Hepatic stellate cell (primary cell): ENCODE data around the gene CYTH2.
"Not testable (repeated sequence)": the region's sequence is repeated elsewhere in the genome, so short reads cannot be mapped to it uniquely, and the experiment has no call there.

Experiments used
- DNase-seq: peaks from one replicate; pipeline ENCODE4 v3.0.0; 2011; ENCODE audit warnings: low spot score

Gene CYTH2

GRCh38 chr19:48477067-48477685 is 8.0 kb downstream of the CYTH2 start:
- DNase-seq = no peak

DNA sequence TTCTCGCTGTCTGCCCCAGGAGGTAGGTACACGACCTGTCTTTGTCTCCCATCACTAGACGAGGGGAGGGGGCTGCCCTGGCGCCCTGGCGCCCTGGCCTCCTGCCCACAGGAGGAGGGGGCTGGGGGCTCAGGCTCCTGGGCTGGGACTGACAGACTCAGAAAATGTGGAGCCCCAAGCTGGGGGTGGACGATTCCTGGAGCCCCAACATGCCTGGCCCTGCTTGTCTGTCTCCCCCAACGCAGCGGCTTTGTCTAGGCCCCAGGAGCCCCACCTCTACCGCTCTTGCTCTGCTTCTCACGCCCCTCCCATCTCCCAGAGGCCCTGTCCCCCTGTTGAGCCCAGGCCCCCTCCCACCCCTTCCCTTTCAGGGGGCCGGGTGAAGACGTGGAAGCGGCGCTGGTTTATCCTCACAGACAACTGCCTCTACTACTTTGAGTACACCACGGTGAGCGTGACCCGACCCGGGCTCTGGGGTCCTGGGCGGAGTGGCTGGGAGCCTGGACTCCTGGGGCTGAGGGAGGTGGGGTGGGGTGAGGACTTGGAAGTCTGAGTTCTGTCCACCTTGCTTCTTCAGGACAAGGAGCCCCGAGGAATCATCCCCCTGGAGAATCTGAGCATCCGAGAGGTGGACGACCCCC is 8.6 kb downstream of the CYTH2 start:
- no peak for DNase-seq

DNA sequence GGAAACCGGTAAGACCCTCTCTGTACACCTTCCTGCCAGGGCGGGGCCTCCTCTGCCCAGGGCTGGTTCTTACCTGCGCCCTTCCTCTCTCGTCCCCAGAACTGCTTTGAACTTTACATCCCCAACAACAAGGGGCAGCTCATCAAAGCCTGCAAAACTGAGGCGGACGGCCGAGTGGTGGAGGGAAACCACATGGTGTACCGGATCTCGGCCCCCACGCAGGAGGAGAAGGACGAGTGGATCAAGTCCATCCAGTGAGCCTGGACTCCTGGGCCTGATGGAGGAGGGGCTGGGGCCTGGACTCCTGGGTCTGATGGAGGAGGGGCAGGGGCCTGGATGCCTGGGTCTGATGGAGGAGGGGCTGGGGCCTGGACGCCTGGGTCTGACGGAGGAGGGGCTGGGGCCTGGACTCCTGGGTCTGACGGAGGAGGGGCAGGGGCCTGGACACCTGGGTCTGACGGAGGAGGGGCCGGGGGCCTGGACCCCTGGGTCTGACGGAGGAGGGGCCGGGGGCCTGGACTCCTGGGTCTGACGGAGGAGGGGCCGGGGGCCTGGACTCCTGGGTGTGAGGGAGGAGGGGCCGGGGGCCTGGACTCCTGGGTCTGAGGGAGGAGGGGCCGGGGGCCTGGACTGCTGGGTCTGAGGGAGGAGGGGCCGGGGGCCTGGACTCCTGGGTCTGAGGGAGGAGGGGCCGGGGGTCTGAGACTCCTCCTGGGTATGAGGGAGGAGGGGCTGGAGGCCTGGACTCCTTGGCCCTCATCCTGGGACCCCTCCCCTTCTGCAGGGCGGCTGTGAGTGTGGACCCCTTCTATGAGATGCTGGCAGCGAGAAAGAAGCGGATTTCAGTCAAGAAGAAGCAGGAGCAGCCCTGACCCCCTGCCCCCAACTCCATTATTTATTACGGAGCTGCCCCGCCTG is 9.4 kb downstream of the CYTH2 start:
- DNase-seq = no peak

- DNase-seq = no peak
These were observed 10.5 kb downstream of the CYTH2 start for GRCh38 chr19:48479686-48480085.

- DNase-seq = no peak
These were observed 11.0 kb downstream of the CYTH2 start for GRCh38 chr19:48480183-48480557.

- DNase-seq = peak; percentile 56
These were observed 11.7 kb downstream of the CYTH2 start for GRCh38 chr19:48480558-48481500.

DNA sequence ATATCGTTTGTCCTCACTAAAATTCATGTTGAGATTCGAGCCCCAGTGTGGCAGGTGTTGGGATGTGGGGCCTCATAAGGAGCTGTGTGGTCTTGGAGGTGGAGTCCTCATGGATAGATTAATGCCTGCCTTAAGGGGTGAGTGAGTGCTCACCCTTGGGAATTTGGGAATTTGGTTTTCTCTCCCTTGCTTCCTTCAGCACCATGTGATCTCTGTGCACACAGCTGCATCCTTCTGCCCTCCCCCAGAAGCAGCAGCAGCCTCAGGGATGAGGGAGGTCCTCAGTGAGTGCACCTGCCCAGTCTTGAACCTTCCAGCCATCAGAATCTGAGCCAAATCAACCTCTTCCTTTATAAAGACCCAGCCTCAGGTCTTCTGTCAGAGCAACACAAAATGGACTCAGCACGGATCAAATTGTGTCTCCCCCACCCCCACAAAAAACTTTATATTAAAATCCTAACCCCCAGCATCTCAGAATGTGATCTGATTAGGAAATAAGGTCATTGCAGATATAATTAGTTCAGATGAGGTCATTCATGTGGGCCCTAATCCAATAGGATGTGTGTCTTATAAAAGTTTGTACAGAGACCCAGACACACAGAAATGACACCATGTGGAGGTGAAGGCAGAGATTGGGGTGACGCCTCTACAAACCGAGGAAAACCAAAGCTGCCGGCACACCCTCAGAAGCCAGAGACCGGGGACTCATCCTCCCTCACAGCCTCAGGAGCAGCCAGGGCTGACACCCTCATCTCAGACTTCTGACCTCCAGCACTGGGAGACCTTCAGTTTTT is 12.9 kb downstream of the CYTH2 start:
- peak; percentile 62 for DNase-seq

DNA sequence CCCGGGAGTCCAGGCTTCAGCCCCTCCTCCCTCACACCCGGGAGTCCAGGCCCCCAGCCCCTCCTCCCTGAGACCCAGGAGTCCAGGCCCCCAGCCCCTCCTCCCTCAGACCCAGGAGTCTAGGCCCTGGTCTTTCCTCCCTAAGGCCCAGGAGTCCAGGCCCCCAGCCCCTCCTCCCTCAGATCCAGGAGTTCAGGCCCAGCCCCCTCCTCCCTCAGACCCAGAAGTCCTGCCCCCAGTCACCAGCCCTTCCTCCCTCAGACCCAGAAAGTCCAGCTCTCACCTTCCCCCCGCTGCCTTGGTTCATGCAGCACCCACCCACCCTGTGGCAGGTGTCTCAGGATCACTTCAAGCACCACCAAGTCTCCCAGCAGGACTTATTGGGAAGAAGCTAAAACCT is 14.1 kb downstream of the CYTH2 start:
- DNase-seq = no peak

DNA sequence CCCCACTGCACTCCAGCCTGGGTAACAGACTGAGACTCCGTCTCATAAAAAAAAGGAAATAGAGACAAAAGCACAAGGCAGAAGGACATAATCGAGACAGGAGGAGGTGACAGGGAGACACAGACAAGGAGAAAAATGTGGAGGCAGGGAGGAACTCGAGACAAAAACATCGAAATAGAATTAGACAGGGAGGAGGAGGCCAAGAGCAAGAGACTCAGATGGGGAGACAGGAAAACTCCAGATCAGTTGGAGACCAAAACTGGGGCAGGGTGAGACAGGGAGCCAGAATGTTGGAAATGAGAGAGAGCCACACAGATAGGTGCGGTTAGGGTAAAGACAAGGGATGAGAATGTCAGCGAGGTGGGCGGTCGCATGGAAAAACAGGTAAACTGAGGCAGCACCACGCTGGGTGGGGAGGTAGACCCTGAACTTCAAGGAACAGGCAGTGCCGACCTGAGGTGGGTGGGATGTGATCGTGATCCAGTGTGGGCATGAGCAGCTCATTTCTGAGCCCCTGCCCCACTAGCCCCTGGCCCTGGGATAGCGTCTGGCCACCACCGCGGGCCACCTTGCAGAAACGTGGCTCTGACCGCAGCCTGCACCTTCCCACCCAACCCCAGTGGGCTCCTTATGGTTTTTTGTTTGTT is 15.2 kb downstream of the CYTH2 start:
- DNase-seq = no peak

GRCh38 chr19:48484931-48485612 is 15.9 kb downstream of the CYTH2 start:
- DNase-seq = no peak

DNA sequence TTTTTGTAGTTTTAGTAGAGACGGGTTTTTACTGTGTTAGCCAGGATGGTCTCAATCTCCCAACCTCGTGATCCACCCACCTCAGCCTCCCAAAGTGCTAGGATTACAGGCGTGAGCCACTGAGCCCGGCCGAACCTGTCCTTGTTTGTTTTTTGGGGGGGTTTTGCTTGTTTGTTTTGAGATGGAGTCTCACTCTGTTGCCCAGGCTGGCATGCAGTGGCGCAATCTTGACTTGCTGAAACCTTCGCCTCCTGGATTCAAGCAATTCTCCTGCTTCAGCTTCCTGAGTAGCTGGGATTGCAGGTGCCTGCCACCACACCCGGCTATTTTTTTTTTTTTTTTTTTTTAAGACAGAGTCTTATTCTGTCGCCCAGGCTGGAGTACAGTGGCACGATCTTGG is 17.5 kb downstream of the CYTH2 start:
- DNase-seq = not testable (repeated sequence)

- no peak for DNase-seq
These were observed 18.4 kb downstream of the CYTH2 start for GRCh38 chr19:48487544-48487943.

GRCh38 chr19:48487948-48488347 is 18.8 kb downstream of the CYTH2 start:
- DNase-seq = peak; percentile 90

DNA sequence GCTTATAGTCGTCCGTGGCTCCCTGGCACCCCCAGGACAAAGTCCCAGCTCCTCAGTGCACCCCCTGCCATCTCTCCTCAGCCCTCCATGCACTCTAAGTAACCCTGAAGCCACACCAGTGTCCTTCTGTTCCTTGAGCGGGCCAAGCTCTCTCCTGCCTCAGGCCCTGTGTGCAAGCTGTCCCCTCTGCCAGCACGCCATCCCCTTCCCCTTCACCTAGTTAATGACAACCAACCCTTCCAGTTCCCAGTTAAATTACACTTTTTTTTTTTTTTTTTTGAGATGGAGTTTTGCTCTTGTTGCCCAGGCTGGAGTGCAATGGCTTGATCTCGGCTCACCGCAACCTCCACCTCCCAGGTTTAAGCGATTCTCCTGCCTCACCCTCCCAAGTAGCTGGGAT is 19.3 kb downstream of the CYTH2 start:
- not testable (repeated sequence) for DNase-seq

GRCh38 chr19:48489608-48490216 is 20.5 kb downstream of the CYTH2 start:
- peak; percentile 84 for DNase-seq

DNA sequence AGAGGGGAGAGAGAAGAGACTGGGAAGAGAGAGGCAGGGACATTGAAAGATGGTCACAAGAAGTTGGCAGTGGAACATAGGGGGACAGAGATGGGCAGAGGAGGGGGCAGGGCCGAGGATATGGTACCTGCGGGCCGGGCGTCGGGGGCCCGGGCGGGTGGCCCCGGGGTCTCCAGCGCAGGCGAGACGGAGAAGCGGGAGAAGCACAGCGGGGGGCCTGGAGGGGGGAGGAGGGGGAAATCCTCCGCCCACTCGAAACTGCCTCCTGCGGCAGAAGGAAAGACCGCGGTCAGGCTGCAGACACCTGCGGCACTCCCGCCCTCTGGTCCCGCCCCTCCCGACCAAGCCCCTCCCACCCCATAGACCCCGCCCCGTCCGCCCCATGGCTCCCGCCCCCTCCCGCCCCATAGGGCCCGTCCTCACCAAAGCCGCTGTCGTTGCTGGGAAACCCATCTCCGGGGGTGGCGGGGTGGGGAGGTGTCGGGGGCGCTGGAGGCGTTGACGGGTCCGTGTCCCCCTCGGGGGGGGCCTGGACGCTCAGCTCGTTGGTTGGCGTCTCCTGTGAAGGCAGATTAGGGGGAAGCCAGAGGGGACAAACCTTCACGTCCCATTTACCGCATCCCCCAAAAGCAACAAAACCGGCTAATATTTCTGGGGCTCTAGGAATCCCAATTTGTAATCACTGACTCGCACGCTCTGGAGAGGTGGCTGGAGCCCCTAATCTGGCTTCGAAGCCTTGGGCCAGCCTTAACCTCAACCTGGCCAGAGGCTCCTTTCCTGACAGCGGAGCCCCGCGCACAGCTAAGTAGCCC is 22.0 kb downstream of the CYTH2 start:
- DNase-seq = peak; percentile 61

DNA sequence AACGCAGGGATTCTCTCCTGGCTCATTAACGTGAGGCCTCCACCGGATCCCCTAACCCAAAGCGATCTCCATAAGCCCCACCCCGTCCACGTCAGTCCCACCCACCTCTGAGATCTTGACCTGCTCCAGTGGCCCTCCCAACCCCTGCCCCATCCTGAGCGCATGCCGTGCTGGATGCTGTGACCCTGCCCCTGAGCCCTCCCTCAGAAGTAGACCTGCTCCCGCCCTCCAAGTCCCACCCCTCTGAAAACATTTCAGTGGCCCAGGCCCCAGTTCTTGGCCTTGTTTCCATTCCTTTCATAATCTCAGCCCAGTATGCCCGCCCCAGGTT is 22.6 kb downstream of the CYTH2 start:
- DNase-seq = no peak

- peak; percentile 95 for DNase-seq
These were observed 24.0 kb downstream of the CYTH2 start for GRCh38 chr19:48492925-48493717.
